GM23338 (cell line): Measurements from ENCODE around the gene CDON.

Source experiments
- JUNB ChIP-seq: IDR thresholded peaks from one replicate; pipeline ENCODE4 v1.6.1; 2016; ENCODE audit warnings: antibody characterized with exemption; ENCODE audit not compliant: unreplicated experiment
- TF ChIP-seq, protein P1 (sequence below), 2 experiments: fragments of 200-600 bp in 1 of 2; sonication (generic) in 1 of 2; conservative IDR thresholded peaks; 2 replicates each; pipeline versions ENCODE4 v1.5.1 to v1.6.1; 2016 to 2017; ENCODE audit warnings: antibody characterized with exemption in 2 of 2, low read depth in 2 of 2, mild to moderate bottlenecking in 2 of 2, moderate library complexity in 1 of 2

DNA sequence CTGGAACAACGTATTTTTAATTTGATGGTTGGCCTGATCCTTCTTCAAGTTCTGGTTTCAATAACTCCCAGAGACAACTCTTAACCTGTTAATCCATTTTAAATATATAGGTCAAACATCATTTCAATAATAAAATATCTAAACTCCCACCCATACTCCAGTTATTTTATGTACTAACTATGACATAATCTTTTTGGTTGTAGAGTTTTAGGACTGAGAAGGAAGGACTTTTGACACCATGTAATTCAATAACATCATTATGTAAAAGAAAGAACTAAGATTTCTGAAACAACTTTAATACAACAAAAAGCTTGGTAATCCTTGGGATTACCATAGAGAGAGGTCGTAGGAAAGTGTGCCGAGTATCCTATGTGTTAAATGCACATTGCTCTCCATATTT, 85.3 kb downstream of the CDON start:
- TF ChIP-seq, protein P1, sequence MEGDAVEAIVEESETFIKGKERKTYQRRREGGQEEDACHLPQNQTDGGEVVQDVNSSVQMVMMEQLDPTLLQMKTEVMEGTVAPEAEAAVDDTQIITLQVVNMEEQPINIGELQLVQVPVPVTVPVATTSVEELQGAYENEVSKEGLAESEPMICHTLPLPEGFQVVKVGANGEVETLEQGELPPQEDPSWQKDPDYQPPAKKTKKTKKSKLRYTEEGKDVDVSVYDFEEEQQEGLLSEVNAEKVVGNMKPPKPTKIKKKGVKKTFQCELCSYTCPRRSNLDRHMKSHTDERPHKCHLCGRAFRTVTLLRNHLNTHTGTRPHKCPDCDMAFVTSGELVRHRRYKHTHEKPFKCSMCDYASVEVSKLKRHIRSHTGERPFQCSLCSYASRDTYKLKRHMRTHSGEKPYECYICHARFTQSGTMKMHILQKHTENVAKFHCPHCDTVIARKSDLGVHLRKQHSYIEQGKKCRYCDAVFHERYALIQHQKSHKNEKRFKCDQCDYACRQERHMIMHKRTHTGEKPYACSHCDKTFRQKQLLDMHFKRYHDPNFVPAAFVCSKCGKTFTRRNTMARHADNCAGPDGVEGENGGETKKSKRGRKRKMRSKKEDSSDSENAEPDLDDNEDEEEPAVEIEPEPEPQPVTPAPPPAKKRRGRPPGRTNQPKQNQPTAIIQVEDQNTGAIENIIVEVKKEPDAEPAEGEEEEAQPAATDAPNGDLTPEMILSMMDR (conservative IDR thresholded peaks at IDR 0.05; ENCODE audit: low read depth in 2 of 2), result no peak
- TF ChIP-seq JUNB, result no peak
